22Rv1 (cell line): ENCODE data around the gene TGFBRAP1.

ENCODE experiments used
- H3K27ac ChIP-seq: fragments of 450-650 bp; 2 replicates; pipeline ENCODE4 v1.5.1; 2017
- ZFX ChIP-seq: fragments of 450-650 bp; IDR thresholded peaks from 2 replicates; pipeline ENCODE4 v1.6.1; 2017; ENCODE audit warnings: antibody characterized with exemption, borderline replicate concordance
- TF ChIP-seq, protein P1 (sequence below): fragments of 450-650 bp; IDR thresholded peaks from 2 replicates; pipeline ENCODE4 v1.5.1; 2017; ENCODE audit warnings: mild to moderate bottlenecking

The TGFBRAP1 gene

DNA sequence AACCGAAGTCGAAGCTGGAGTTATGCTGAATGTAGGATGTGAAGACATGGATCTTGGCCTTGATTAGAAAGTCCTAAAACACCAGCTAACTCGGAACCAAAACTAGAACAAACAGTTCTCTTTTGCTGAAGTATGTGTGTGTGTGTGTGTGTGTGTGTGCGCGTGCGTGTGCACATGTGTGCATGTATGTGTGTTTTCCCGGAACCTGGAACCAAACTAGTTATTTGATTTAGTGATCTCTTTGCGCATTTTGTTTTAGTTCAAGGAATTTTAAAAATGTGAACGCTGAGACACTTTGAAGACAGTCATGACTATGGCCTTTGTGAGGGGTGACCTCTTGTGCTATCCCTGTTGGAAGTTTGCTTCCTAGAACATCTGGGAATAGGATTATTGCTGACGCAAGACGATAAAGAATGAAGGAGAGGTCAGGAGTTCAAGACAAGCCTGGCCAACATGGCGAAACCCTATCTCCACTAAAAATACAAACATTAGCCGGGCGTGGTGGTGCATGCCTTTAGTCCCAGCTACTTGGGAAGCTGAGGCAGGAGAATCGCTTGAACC is 45.5 kb upstream of the TGFBRAP1 start:
- no peak overlapping the region for H3K27ac ChIP-seq

DNA sequence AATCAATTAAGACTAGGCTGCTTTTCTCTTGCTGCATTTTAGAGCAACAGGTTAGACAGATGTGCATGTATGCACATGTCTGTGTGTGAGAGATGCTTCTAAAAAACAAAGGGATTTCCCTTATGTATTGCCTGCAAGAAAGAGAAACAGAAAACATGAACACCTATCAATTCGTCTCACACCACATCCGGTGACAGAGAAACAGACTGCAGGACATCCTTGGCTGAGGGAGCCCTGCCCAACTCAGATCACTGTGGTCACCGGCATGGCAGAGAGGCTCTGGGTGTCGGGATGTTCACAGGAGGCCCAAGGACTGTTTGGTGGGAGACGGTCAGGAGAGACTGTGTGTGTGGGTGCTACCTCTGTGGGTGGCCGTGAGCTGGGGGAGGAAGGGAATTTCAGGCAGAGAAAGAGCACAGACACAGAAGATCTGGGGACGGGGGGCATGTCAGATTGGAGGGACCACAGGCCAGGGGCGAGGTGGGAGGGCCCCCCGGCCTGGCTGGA is 44.4 kb upstream of the TGFBRAP1 start:
- TF ChIP-seq, protein P1, sequence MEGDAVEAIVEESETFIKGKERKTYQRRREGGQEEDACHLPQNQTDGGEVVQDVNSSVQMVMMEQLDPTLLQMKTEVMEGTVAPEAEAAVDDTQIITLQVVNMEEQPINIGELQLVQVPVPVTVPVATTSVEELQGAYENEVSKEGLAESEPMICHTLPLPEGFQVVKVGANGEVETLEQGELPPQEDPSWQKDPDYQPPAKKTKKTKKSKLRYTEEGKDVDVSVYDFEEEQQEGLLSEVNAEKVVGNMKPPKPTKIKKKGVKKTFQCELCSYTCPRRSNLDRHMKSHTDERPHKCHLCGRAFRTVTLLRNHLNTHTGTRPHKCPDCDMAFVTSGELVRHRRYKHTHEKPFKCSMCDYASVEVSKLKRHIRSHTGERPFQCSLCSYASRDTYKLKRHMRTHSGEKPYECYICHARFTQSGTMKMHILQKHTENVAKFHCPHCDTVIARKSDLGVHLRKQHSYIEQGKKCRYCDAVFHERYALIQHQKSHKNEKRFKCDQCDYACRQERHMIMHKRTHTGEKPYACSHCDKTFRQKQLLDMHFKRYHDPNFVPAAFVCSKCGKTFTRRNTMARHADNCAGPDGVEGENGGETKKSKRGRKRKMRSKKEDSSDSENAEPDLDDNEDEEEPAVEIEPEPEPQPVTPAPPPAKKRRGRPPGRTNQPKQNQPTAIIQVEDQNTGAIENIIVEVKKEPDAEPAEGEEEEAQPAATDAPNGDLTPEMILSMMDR = no peak
- no peak for TF ChIP-seq ZFX
- no peak overlapping the region for H3K27ac ChIP-seq

More for the DNA sequence above, 45.5 kb upstream of the TGFBRAP1 start:
- TF ChIP-seq ZFX = no peak
- TF ChIP-seq, protein P1 = no peak

DNA sequence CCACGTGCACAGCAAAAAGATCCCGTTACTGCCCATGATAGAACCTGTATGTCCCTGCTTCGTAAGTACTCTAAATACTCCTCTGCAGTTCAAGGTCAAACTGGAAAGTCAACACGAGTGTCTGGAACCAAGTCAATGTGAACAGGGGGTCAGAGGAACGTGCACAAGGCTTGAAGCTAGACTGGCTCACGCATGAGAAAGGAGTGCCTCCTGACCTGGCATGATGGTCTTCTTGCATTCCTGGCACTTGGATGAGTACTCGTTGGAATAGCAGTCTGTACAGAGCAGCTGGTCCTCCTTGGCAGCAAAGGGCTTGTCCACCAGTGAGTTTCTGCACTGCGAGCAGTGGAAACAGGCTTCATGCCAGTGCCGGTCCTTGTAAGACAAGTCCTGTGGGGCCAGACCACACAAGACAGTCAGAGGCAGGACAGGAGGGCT is 43.8 kb upstream of the TGFBRAP1 start:
- TF ChIP-seq ZFX = no peak
- TF ChIP-seq, protein P1 = no peak
- no peak overlapping the region for H3K27ac ChIP-seq

DNA sequence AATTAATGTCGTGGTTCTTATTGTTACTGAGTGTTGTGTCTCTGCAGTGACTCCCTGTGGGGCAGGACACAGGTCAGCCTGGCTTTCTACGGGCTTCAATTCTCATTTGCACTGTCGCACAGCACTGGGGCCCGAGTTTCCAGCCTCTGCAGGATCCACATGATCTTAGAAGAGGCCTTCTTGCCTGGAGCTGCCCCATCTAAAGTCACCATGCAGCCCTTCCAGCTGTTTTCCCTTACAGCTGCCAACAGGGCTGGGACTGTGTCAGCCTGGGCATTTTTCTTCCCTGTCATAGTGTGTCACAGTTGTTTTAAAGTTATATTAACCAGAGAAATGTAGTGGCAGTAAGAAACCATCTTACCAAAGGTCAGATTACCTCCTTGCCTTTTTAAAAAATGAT is 42.3 kb upstream of the TGFBRAP1 start:
- TF ChIP-seq, protein P1 = no peak
- TF ChIP-seq ZFX = no peak
- no peak overlapping the region for H3K27ac ChIP-seq

DNA sequence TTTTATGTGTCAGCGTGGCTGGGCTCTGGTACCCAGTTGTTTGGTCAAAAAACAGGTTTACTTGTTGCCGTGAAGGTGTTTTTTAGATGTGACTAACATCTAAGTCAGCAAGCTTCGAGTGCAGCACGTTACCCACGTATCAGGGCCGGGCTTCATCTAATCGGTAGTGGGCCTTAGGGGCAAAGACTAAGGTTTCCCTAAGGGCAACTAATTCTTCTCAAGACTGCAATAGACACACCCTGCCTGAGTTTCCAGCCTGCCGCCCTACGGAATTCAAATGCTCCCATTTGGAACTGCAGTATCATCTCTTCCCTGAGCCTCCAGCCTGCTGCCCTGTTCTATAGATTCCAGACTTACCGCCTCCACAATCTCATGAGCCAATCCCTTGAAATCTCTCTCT is 41.6 kb upstream of the TGFBRAP1 start:
- TF ChIP-seq, protein P1 = no peak
- no peak for TF ChIP-seq ZFX
- no peak overlapping the region for H3K27ac ChIP-seq

DNA sequence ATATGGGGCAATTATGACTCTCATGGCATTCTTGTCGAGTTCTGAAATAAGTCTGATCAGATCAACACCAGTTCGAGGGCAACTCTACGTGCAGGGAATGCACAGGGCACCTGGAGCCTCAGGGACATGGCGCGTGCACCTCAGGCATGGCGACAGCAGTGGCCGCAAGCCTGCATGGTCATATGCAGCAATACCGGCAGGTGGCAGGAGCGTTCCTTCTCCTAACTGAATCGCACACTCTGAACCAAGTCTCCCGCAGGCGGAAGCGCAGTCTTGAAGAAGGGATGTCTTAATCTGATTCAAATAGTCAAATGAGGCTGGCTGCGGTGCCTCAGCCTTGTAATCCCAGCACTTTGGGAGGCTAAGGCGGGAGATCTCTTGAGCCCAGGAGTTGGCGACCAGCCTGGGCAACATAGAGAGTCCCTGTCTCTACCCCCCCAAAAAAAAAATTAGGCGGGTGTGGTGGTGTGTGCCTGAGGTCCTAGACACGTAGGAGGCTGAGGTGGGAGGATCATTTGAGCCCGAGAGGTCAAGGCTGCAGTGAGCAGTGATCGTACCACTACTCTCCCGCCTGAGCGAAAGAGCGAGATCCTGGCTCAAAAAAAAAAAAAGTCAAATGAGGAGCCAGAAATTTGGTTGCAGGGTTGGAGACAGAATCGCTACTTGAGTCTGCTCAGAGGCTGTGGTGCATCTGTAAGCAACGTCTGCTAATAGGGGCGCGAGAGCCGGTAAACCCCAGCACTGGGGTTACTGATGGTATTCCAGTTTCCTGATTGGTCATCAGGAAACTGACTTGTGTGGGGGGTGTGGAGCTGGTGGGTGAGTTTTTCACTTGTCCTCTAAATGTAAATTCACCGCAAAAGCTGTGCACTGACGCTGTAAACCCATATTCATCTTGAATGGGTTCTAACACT is 40.5 kb upstream of the TGFBRAP1 start:
- no peak overlapping the region for H3K27ac ChIP-seq
- TF ChIP-seq, protein P1 = peak; percentile 91
- TF ChIP-seq ZFX = no peak
